ENCODE data around the gene GALNT2. TPM values are rescaled to one million over a fixed set of nuclear protein-coding genes. Genes with fewer than 3 reads are reported as not detected.
A peak's percentile ranks its signal among the peaks of the same experiment; 100 is the strongest.

GALNT2 gene
- total and polyA plus RNA-seq, 10 of the 15 experiments (the other 5 are each of a cell fraction or from before 2014, with no cell fraction given): 0.52 to 27.7 (median 16.3) TPM

DNA sequence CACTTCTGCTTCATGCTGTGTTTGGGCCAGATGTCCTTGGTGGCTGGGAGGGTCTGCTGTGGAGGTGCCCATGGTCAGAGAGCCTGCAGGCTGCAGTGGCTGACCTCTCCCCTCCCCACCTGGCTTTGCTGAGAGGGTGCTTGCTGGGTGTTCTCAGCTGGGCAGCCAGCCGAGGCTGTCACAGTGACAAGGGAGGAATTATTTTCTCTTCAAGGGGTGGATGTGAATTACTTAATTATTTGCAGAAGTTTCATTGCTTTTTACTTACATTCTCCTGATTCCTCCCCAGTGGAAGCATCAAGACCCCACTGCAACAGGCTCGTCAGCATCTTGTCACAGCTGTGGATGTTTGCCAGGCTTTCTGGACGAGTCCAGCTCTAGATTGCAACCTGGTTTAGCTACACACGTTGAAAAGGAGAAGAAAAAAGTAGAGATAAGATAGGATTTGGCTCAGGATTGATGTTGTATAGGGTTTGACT lies 70.3 kb downstream of the GALNT2 start (continued):
- TF ChIP-seq E2F4 (IDR thresholded peaks at IDR 0.05; ENCODE audit: low read depth, low read length) (no peak), RFX5 (IDR thresholded peaks at IDR 0.05; ENCODE audit: low read depth, low read length) (no peak), NFYB (IDR thresholded peaks at IDR 0.05; ENCODE audit: insufficient read depth, low read depth, low read length) (no peak), RELA (IDR thresholded peaks at IDR 0.05; ENCODE audit: borderline replicate concordance, partially characterized antibody) (no peak)

- Histone ChIP-seq H3K4me2 (ENCODE audit: control insufficient read depth, insufficient read depth) (no peak overlapping the region), H3K9me3 (replicated peaks; ENCODE audit: control insufficient read depth, insufficient read depth, low read length) (no peaks in the 10 kb centered on the region), H3K4me1 (ENCODE audit: control insufficient read depth, insufficient read depth, low read length) (peaks cover 6% of the 10 kb centered on the region), H3K9ac (ENCODE audit: control insufficient read depth, insufficient read depth, low read length) (no peak overlapping the region), H3K27me3 (replicated peaks in 1 of 2; ENCODE audit: control insufficient read depth in 2 of 2, insufficient read depth in 2 of 2, low read length in 1 of 2) (no peaks in the 10 kb centered on the region), H4K20me1 (ENCODE audit: control insufficient read depth, insufficient read depth) (no peaks in the 10 kb centered on the region), H2AFZ (ENCODE audit: control insufficient read depth, low read depth, low read length) (no peak overlapping the region), H3K79me2 (ENCODE audit: control insufficient read depth, insufficient read depth, low read length) (peaks cover 1% of the 10 kb centered on the region; the same call in 1 of the 2 replicates), H3K27ac (ENCODE audit: control insufficient read depth, insufficient read depth) (no peak overlapping the region; the same call in 1 of the 2 replicates), H3K36me3 (ENCODE audit: control insufficient read depth in 2 of 2, insufficient read depth in 2 of 2, low read length in 1 of 2) (peaks cover 0 to 3% of the 10 kb centered on the region in 2 experiments; a peak in 3 of 4 replicates), H3K4me3 (no peak overlapping the region)
- in situ Hi-C loops (cut with MboI): no loop called here
- POLR2A ChIA-PET: interaction anchor here (0.6 to 1.3 kb wide), 2 partner anchors 11 to 584 kb away, joined by 4 to 5 read pairs; no protein-coding TSS in a partner anchor
- intact Hi-C loops (cut with micrococcal nuclease; ENCODE audit: unreplicated experiment): no loop called here
- 67% methylated on average over 7 of the region's 7 CpGs for WGBS (ENCODE audit: insufficient coverage, insufficient replicate concordance, low lambda C conversion rate, missing lambda C conversion rate)
- BruUV-seq (replicated peaks): no TSS peak
- RAD21 ChIA-PET (ENCODE audit: unreplicated experiment): no interaction called here
- DNase-seq (ENCODE audit: low read depth, low spot score) (no peak), ATAC-seq (no peak), FAIRE-seq (no peak)
- SMC1A ChIA-PET (ENCODE audit: uncharacterized antibody, unreplicated experiment): interaction anchor here (0.9 kb wide), 1 partner anchor 9 kb away, joined by 3 read pairs; no protein-coding TSS in a partner anchor
- CTCF ChIA-PET: interaction anchor here (0.6 to 1.1 kb wide), 2 partner anchors 15 to 190 kb away, joined by 3 to 4 read pairs; no protein-coding TSS in a partner anchor
- TF ChIP-seq FOXK2 (IDR thresholded peaks at IDR 0.05) (no peak), ZNF207 (IDR thresholded peaks at IDR 0.05; ENCODE audit: borderline replicate concordance) (no peak), PKNOX1 (IDR thresholded peaks at IDR 0.05) (no peak), ZNF687 (IDR thresholded peaks at IDR 0.05) (peak; percentile 91), DPF2 (IDR thresholded peaks at IDR 0.05) (no peak), ZBTB11 (CRISPR knock-in tag; IDR thresholded peaks at IDR 0.05) (no peak)
Measured at GRCh38 chr1:230138561-230139239, 71.7 kb downstream of the GALNT2 start.
